H1 (cell line): ENCODE measurements around the gene COMMD8. TPM values are rescaled to one million over a fixed set of nuclear protein-coding genes. Genes with fewer than 3 reads are reported as not detected.

Experiments used
- ATF2 ChIP-seq: IDR thresholded peaks from 2 replicates; pipeline ENCODE4 v1.6.1; 2012; ENCODE audit warnings: low read length, inconsistent platforms
- CHD7 ChIP-seq: fragments of 300-600 bp; sonication (generic); IDR thresholded peaks from 2 replicates; pipeline ENCODE4 v1.7.1; 2012; ENCODE audit warnings: low read length, moderate library complexity, mild to moderate bottlenecking, inconsistent platforms; ENCODE audit not compliant: insufficient replicate concordance
- polyA plus RNA-seq, 7 experiments: library from polyadenylated mRNA; depleted of rRNA in 3 of 7; stranded (reverse) in 5 of 7; unstranded in 2 of 7; fragments of >200 nt in 5 of 7; fragments of 200-250 nt in 2 of 7; gene quantifications; 1 replicate in 5 of 7; 2 replicates in 1 of 7; 4 replicates in 1 of 7; pipeline versions ENCODE4 v1.2.1 to v1.2.3, GENCODE V29; 2011 to 2013; ENCODE audit warnings: missing spikeins in 2 of 7, mixed read lengths in 2 of 7
- total RNA-seq: library from RNA; stranded (reverse); fragmentation: NEBNext Ultra II Directional; extraction: Animal tissue kit (Norgen Biotek cat#: 25700); gene quantifications from 2 replicates; pipeline ENCODE4 v1.2.1, GENCODE V29; 2021

The COMMD8 gene
- total and polyA plus RNA-seq, 2 of the 8 experiments (the other 6 are each of a cell fraction or from before 2014, with no cell fraction given) = 1.6 to 7.2 TPM

- no peak for TF ChIP-seq CHD7
- no peak for TF ChIP-seq ATF2
These were observed 5.3 kb upstream of the COMMD8 start (continued) for GRCh38 chr4:47468706-47469365.
